Hindlimb muscle (tissue), 1 donor: ENCODE measurements around the gene MOSPD3. TPM values are rescaled to one million over a fixed set of nuclear protein-coding genes. Genes with fewer than 3 reads are reported as not detected.
"Not testable (repeated sequence)": the region's sequence is repeated elsewhere in the genome, so short reads cannot be mapped to it uniquely, and the experiment has no call there.

Experiments
- DNase-seq: peaks from one replicate; pipeline ENCODE4 v3.0.0-alpha.2; 2013
- polyA plus RNA-seq: library from polyadenylated mRNA; unstranded; fragments of 120-200 nt; gene quantifications from one replicate; pipeline ENCODE4 v1.2.1, GENCODE V29; 2013; ENCODE audit not compliant: insufficient read length

The MOSPD3 gene
- polyA plus RNA-seq, 1 donor = 17.9 TPM

DNA sequence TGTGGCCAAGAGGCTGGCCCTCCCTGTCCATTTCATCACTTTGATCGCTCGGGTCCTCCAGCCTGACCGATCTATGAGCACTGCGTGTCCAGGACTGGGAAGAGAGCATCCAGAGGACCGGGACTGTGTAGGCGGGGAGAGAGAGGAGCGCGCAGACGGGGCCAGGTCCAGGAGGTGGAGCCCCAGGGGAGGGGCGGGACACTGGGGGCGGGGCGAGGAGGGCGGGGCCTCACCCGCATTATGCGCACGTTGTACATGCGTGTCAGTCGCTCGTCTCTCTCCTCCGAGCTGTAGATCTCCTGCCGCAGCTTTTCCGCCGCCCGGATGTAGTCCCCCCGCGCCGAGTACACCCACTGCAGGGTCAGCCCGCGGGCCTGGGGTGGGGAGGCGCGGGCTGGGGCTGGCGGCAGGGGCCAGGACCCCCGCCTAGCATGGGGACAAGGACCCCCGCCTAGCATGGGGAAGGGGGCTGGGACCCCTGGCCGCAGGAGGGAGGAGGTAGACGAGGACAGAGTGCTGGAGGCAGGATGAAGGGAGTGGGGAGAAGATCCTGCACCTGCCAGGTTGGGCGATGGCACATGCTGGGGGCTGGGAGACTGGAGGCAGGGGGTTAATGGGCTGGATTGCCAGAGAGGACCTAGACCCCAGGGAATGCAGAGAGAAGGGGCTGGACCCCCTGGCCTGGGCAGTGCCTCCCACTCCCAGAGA lies 14.3 kb downstream of the MOSPD3 start:
- DNase-seq = peak; percentile 58

DNA sequence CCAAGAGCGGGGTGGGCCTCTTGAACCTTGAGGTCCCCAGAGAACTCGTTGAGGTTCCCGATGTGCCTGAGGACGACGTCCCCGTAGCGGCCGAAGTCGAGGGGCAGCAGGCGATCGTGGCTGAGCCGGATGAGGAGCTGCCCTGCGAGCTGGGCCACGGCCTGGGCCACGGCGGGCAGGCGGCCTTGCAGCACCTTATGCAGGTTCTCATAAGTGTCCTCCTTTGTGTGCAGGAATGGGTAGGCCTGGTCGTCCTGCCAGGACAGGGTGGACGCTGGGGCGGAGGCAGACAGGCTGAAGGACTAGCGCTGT lies 14.9 kb downstream of the MOSPD3 start:
- no peak for DNase-seq

DNA sequence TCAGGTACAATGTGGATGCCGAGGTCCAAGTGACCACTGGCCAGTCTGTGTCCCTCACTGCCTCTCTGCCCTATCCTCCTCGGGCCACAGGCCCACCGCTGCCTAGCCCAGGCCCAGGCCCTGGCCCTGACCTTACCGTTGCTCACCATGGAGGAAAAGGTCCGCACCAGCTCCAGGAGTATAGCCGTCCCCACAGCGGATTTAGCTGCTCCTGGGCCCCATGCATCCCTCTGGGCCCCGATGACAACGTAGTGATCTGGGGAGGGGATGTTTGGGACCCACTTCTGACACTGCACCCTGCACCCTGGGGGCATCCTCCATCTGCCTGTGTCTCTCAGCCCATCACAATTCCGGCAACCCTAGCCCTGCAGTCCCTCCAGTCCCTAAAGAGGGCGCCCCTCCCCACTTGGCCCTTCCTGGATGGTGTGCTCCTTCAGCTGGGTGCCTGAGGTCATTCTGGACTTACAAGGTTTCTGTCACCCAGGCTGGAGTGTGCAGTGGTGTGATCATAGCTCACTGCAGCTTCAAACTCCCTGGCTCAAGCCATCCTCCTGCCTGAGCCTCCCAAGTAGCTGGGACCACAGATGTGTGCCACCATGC lies 16.9 kb downstream of the MOSPD3 start:
- no peak for DNase-seq

DNA sequence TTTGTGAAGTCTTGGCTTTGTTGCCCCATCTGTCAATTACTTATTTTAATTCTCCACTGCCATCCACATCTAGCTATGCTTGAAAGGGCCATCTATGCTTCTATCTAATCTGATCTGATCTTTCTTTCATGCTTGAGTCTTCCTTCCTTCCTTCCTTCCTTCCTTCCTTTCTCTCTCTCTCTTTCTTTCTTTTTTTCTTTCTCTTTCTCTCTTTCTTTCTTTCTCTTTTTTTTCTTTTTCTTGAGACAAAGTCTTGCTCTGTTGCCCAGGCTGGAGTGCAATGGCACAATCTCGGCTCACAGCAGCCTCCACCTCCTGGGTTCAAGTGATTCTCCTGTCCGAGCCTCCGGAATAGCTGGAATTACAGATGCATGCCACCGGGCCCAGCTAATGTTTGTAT lies 17.7 kb downstream of the MOSPD3 start:
- DNase-seq = no peak

DNA sequence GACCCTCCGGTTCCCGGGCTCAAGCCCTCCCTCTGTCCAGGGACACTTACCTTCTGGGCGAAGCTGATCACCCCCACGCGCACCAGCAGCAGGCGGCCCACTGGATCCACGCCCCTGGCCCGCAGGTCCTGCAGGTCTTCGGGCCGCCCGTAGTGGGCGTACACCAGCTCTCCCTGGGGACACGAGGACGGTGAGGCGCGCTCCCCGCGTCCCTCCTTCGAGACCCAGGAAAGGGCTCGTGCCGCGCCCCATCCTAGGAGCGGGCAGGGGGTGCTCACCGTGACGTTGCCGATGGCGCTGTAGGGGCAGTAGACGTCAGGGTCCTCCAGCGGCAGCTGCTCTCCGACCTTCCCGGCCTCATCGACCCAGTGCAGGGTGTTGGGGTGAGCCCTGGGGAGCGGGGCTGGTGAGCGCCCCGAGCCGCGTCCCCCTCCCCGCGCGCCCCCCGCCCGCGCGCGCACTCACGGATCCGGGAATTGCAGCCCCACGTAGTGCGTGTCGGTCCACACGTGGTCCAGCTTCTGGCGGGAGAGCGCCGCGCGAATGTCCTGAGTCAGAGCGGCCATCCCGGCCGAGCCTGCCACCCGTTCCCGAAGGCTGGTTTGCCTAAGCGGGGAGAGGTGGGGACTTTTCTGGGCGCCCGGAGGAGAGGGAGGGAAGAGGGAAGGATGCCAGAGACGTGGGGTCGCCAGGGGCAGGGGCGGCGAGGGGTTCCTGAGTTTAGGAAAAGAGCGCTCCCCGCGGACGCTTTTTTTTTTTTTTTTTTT lies 20.8 kb downstream of the MOSPD3 start:
- peak; percentile 57 for DNase-seq

DNA sequence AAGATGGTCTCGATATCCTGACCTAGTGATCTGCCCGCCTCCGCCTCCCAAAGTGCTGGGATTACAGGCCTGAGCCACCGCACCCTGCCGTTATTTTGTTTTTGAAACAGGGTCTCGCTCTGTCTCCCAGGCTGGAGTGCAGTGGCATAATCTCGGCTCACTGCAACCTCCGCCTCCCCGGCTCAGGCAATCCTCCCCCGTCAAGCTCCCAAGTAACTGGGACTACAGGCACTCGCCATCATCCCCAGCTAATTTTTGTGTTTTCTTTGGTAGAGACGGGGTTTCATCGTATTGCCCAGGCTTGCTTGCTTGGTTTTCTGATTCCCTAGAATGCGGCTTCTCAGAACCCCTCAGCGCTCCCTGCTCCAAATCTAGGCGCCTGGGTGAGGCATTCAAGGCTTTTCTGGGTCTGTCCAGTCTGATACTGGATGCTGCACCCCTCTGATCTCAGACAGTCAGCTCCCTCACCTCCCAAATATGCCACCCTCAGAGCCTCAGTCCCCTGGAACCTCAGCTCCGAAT lies 27.7 kb downstream of the MOSPD3 start:
- no peak for DNase-seq

DNA sequence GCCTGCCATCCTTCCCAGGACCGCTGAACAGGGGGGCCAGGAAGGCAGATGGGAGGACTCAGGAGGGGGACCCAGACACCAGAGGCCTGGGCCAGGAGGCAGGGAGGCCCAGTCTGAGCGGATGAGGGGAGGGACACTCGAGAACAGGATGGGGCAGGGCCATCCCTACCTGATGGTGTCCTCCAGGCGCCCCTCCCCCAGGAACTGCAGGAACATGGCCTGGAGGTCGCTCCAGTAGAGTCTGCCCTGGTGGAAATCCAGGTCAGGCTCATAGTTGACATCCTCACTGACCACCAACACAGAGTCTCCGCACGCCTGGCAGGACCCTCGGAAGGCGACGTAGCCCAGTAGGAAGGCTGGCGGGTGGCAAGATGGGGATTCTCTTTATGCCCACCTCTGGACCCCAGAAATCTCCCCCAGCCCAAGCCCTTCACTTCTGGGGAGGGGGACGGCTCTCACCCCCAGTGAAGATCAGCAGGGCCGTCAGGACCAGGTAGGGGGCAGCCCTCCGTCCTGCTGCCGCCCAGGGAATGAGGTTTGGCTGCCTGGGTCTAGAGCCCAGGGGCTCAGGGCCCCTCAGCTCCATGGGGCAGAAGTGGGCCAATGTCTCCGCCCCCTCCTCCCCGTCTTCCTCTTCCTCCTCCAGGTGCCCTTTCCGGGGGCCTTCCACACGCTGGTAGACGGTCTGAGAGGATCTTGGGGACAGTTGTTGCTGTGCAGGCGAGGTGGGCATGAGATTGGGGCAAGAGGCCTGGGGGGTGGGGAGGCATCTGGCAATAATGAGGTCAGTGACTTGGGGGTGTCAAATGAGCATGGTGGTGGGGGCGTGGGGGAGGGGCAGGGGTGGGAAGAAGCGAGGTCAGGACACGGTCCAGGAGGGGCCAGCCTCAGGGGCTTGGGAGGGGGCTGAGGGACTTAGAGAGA lies 28.4 kb downstream of the MOSPD3 start:
- DNase-seq = no peak

DNA sequence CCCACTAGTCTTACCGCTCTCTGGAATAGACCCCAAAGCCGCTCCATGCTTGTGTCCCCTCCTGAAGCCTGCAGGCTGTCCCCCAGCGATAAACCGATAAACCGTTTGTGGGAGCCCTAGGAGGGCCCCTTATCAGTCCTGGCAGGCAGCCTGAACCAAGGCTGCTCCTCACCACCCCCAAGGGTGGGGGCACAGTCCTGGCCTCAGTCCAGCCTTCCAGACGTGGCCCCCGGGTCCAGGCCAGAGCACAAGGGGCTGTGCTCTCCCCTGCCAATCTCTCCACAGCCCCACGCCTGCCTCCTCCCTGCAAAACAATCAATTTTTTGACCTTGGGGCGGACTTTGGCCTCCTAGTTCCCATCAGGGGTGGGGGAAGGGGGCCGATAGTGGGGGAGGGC lies 29.1 kb downstream of the MOSPD3 start, which contains the start of gene TFR2:
TFR2 (minus strand) TSS at position 90 of the 397 bp plus-strand sequence; CDS start at position 47, 43 bp downstream.
- DNase-seq = no peak

DNA sequence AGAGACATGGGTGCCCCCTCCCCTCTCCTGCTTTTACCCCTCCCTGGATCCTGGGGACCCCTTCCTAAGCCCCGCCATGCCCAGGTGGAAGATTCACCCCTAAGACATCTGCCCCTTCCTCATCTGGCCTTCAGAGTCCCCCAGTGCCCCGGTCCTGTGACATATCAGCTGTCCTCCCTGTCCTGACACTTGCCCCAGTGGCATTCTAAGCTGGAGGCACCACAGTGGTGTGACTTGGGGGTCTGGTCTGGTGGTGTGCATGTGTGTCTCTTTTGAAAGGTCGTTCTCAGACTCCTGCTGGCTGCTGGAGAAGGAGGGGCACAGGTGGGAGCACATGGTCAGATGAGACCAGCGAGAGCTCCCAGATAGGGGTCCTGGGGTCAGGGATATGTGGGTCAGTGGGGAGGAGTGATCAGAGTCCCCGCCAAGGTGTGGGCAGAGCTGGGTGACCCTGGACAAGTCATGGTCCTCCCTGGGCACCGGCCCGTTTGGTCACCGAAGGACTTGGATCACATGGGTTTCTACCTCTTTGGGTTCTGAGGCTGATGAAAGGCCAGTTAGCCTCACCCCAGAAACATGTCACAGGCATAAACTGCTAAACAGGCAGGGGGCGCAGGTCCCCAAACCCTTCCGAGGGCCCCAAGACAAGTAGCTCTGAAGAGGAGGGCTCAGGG lies 29.7 kb downstream of the MOSPD3 start:
- DNase-seq = no peak

DNA sequence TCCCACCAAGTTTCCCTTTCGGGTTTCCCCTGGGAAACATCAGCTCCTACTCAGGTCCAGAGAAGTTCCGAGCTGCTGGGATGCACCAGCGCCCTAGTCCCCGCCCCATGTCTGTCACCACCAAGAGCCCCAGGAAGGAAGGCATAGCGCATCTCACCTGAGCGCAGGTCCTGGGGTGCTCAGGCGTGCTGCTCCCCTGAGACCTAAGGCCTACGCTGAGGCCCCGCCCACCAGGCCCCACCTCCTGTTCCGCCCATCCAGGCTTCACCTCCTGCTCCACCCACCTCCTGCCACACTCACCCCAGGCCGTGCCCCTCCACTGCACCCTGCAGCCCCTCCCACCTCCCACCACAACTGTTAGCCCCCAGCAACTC lies 30.2 kb downstream of the MOSPD3 start:
- DNase-seq = no peak

DNA sequence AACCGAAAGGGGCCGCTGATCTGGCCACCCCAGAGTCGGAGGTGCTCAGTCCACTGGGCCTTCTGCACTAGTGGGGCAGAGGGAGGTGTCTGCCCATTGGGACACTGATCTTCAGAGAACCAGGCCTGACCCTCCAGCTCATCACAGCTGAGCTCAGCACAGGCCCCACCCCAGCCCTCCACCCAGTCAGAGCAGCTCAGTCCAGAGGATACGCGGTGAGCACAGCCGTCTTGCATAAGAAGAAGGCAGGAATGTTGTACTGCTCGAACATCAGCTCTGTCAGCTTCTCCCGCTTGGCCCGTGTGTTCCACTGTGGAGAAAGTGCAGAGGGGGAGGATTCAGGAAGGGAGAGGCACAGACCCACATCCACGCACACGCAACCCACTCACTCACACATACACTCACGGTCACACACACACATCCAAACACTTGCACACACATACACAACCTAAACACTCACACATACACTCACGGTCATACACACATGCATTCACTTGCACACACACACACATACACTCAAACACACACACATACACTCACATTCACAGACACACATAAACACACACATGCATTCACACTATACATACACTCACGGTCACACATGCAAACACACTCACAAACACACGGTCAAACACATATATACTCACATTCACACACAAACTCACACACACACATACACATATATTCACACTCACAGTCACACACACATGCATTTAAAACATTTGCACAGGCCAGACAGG lies 37.7 kb downstream of the MOSPD3 start:
- no peak for DNase-seq

DNA sequence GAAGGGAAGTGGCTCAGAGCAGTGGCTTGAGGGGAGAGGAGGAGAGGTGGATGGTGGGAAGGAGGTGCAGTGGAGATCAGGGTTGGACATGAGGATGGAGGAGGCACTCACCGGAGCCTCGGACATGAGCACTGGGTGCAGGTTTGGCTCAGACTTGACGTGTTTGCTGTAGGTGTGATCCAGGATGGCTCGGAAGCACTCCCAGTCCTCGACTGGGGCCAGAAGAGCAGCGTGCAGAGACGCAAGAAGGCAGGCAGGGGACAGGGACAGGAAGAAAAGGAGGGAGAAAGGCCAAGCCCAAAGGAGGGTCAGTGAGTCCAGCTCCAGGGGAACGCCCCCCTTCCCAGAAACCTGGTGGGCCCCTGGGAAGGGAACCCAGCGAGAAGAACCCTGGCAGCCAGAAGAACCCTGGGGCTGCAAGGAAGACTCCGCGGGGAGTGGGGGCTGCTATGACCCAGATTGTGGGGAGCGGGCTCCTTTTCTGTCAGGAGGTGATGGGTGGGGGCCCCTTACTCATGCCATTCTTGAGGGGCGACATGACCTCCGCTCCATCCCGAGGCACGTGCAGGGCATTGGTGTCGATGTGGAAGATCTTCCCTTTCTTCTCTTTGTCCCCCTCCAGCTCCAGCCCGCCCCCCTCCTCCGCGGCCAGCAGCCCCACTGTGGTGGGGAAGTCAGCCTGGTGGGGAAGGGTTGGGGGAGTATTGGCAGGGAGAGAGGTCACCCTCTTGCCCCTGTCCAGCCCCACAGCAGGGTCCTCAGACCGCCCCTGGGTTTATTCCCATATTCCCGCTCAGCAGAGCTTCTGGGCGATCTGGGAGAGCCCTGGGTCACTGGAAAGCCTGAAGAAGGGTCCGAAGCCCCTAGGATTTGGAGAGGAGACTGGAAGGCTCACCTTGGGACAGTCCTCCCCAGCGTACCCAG lies 42.8 kb downstream of the MOSPD3 start:
- DNase-seq = no peak

DNA sequence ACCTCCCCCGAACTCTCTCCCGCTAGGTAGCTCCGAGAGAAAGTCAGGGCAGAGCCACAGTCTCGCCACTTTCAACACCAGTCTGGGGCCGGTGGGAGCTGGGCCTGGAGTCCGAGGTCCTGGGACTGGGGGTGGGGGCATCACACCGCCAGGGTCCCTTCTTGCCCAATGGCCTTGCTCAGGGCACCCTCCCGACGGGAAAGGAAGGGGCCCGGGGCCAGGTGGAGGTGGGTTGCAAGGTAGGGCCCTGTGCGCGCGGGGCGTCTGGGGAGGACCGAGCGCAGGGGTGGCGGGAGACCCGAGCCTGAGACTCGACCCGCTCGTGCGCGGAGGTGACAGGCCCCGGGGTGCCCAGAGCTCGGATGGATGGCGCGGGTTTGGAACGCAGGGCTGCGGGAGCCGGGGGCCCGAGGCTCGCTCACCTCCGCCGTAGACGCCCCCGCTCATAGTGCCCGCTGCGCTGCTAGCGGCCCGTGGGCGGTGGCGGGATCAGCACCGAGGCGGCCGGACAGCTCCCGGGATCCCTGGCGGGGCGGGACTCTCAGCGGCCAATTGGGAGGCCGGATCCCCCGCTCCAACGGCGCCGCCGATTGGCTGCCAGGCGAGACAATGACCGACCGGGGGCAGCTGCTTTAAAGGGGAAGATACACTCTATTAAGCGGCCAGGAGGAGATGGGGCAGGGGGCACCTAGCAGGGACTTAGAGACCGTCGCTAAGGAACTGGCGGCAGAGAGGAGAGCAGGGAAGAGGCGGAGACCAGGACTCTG lies 43.8 kb downstream of the MOSPD3 start, which contains the start of gene ACTL6B:
ACTL6B (minus strand) TSS at position 541 of the 767 bp plus-strand sequence; CDS start at position 447, 94 bp downstream.
- DNase-seq = no peak

DNA sequence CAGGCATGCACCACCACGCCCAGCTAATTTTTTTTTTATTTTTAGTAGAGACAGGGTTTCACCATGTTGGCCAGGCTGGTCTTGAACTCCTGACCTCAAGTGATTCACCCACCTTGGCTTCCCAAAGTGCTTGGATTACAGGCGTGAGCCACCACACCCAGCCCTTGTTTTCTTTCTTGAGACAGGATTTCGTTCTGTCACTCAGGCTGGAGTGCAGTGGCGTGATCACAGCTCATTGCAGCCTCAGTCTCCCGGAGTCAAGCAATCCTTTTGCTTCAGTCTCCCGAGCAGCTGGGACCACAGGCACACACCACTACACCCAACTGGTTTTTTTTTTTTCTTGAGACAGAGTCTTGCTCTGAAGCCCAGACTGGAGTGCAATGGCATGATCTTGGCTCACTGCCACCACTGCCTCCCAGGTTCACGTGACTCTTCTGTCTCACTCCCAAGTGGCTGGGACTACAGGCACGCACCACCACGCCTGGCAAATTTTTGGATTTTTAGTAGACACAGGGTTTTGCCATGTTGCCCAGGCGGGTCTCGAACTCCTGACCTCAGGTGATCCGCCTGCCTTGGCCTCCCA lies 49.9 kb downstream of the MOSPD3 start:
- DNase-seq = not testable (repeated sequence)
